ENCODE data around the gene ALG6.
"Not testable (repeated sequence)": the region's sequence is repeated elsewhere in the genome, so short reads cannot be mapped to it uniquely, and the experiment has no call there.

ALG6 gene

DNA sequence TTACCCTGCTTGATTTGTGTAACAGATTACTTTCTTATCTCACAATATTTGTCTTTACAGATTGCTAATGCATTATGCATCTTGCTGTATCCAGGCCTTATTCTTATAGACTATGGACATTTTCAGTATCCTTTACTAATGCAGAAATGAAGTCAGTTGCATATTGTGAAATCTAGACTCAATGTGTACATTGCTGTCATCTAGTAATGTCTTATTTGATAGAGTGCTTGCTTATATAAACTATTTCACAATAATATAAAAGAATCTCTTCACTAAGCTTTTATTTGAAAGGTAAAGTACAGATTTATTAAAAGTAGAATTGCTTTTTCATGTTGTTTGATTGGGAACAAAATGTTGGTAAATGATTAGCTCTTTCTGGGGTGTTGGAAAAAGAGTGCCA lies 39.6 kb downstream of the ALG6 start:
- FAIRE-seq = no peak
- DNase-seq (ENCODE audit: insufficient read length, low spot score) = no peak

DNA sequence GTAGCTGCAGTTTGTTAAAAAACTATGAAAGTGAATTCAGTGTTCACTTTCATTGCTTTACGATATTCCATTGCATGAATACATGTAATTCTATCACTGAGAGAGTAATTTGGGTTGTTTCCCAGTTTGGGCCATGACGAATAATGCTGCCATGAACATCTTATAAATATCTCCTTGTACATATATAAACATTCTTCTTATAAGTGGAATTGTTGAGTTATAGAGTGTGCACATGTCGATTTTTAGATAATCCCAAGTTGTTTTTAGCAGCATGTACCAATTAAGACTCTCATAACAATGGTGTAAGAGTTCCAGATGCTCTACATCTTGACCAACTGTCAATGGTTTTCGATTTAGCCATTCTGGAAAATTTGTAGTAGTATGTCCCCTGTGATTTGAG lies 40.9 kb downstream of the ALG6 start:
- DNase-seq (ENCODE audit: insufficient read length, low spot score) (no peak), FAIRE-seq (no peak)

DNA sequence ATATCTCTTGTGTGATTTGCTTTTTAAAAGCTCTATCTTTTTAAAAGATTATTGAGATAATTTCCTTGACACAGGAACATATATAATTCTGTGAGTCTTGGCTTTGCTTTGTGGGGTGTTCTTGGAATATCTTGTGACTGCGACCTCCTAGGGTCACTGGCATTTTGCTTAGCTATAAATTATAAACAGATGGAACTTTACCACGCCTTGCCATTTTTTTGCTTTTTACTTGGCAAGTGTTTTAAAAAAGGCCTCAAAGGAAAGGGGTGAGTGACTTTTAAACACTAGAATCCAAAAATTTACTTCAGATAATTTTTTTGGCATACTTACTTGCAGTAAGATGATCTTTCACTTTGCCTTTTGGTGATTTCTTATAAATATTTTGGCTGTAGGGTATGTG lies 43.6 kb downstream of the ALG6 start:
- DNase-seq (ENCODE audit: insufficient read length, low spot score) (no peak), FAIRE-seq (no peak)

DNA sequence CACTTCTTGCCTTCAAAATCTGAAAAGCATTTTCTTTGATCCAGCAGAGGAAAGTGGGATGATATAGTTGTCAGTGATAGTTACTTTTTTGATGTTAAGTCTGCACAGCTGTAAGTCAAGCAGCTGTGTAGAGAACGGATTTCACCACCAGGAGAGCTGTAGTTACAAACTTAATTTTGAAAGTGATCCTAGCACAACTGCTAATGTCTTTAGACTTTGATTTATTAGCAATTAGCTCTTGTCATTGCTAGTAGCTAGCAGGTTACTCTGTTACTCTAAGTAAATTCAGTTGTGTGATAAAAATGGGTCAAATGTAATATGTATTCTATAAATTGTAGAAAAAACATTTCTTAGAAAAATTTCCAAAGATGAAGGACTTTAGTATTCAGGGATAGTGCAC lies 46.0 kb downstream of the ALG6 start:
- DNase-seq (ENCODE audit: insufficient read length, low spot score) = no peak
- no peak for FAIRE-seq

DNA sequence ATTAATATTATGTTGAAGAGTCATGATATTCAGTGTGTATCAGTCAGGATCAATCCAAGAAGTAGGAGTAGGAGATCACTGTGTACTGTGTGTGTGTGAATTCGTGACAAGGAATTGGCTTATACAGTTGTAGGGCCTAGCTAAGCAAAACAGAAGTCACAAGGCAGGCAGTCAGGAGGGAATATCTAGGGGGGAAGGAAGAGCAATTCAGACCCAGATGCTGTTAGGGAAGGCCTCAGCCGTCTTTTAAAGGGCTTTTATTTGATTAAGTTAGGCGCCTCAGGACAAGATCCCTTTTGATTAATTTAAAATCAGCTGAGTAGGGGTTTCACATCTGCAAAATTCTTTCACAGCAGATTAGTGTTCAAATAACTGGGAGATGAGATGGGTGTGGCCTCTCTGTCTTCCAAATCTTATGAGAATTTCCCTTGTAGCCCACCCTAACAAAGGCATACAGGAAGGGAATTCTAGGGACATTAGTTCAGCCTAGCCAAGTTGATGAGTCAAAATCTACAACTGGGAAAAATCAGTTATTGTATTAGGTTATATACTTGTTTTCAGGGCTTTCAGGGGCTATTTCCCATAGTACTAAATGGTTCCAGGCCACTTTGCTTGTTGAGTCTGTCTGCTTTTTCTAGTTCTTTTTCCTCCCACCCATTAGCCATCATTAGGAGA lies 47.4 kb downstream of the ALG6 start:
- FAIRE-seq = no peak
- no peak for DNase-seq (ENCODE audit: insufficient read length, low spot score)

DNA sequence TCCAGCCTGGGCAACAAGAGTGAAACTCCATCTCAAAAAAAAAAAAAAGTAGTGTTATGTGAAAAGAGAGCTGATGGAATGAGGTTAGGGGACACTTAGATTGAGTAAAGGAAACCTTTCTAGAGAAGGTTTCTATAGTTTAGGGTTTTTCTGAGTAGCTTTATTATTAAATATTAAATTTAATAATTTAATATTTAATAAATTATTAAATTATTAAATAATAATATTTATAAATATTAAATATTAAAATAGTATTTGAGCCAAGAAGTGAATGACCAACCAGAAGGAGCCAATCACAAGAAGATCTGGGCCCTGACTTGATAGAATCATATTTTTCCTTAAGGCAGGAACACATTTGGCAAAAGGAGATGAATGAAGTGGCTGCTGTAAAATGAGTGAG lies 50.7 kb downstream of the ALG6 start:
- DNase-seq (ENCODE audit: insufficient read length, low spot score) = no peak
- FAIRE-seq = no peak

DNA sequence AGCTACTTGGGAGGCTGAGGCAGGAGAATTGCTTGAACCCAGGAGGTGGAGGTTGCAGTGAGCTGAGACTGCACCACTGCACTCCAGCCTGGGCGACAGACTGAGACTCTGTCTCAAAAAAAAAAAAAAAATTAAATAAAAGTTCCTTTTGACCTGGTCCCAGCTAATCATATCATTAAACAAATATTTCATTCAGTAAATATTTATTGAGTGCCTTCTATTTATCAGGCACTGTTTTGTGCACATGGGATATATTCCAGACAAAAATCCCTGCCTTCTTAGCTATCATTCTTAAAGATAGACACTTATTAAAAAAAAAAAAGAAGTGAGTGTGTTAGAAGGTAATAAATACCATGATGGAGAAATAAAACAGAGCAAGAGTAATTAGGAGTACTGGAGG lies 53.3 kb downstream of the ALG6 start:
- not testable (repeated sequence) for DNase-seq (ENCODE audit: insufficient read length, low spot score); FAIRE-seq

DNA sequence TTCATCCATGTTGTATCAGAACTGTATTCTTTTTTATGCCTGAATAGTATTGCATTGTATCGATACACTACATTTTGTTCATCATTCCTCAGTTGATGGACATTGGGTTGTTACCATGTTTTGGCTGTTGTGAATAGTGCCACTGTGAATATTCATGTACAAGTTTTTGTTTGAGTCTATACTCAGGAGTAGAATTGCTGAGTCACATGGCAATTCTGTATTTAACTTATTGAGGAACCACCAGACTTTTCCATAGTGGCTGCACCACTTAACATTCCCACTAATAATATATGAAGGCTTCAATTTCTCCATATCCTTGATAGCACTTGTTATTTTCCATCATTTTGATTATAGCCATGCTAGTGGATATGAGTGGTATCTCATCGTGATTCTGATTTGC lies 56.2 kb downstream of the ALG6 start:
- no peak for DNase-seq (ENCODE audit: insufficient read length, low spot score)
- FAIRE-seq = no peak

DNA sequence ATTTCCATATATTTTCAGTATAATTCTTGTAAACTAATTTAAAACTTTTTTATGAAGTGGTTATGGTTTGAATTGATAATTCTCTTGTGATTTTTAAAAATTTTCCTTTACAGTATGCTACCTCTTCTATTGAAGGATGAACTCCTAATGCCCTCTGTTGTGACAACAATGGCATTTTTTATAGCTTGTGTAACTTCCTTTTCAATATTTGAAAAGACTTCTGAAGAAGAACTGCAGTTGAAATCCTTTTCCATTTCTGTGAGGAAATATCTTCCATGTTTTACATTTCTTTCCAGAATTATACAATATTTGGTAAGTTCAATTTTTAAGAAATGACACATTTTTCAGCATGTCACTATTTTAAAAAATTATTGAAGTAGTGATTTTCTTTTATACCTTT lies 61.4 kb downstream of the ALG6 start:
- peak; percentile 42 for FAIRE-seq
- DNase-seq (ENCODE audit: insufficient read length, low spot score) = no peak

DNA sequence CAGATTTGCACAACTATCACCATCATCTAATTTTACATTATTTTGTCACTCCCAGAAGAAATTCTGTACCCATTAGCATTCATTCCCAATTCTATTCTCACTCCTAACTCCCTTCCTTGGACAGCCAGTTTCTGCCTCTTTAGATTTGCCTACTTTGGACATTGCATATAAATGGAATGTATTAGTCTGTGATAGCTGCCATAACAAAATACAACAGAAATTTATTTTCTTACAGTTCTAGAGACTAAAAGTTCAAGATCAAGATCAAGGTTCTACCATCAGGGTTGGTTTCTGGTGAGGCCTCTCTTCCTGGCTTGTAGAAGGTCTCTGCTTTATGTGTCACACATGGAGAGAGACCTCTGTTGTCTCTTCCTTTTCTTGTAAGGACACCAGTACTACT lies 61.9 kb downstream of the ALG6 start:
- no peak for DNase-seq (ENCODE audit: insufficient read length, low spot score)
- FAIRE-seq = no peak

DNA sequence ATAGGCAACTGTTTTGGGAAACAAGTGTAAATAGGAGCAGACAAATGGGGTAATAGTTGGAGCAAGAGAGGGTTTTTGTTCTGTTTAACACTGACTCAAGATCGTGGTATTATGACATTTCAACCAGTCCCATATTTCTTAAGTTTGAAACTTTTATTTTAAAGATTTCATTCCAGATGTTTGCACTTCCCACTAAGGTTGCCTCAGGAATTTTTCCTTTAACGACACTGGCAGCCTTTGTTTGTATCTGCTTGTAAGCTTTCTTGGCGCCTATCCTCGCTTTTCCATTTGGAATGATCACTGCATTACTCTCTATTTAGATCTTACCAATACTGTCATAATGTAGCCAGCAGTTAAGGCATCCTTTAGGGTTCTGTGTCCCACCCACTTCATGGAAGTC lies 67.7 kb downstream of the ALG6 start:
- FAIRE-seq (no peak), DNase-seq (ENCODE audit: insufficient read length, low spot score) (no peak)

DNA sequence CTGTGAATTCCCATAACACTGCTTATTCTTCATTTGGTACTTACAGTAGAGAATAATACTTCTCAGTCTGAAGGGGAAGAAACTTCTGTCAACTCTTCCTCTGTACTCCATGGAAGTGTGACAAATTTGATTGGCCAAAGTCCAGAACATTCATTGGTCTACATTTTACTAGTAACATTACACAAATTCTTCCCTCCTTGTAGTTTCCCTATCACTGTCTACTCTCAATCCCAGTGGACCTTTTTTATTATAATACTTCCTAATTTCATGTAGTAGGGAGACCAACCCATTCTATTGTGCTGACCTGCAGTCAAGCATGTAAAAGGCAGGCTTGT lies 74.7 kb downstream of the ALG6 start:
- FAIRE-seq = no peak
- DNase-seq (ENCODE audit: insufficient read length, low spot score) = no peak

DNA sequence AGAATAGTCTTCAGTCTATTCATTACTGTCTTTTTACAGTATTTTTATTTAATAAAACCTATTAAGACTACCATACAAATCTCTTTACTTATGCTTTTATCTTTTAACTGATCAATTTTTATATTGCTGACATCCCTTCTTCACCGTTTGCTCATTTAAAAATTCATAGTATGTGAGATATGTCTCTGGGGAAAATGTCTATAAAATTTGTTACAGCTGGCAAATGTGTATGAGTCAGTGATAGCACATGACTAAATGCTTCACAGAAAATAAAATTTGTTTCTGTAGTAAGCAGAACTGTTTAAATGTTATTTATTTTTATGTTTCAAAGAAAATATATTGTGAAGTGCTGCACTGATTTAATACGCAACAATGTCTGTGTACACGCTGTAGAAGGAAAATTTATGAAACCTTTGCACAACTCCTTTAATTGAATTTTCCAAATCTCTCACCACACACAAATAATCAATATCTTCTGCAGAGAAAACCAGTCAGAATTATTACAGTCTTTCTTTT lies 81.4 kb downstream of the ALG6 start:
- DNase-seq (ENCODE audit: insufficient read length, low spot score) = no peak
- FAIRE-seq = no peak

DNA sequence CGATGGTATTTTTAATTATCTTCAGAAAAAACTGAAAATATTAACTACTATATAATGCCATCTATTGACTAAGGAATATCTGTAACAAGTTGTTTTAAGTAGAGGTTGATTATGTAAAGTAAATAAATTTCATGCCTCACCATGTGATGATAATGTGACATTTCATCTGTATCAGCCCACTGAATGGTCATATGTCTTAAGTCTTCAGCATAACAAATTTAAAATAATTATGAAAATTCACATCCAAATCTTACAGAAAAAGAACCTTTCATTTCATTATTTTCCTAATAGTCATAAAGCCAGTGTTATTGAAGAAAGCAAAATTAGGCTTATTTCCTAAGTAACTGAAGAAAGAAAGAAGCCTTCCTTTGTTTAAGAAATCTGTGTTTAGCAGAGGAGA lies 83.0 kb downstream of the ALG6 start:
- FAIRE-seq = no peak
- DNase-seq (ENCODE audit: insufficient read length, low spot score) = no peak

DNA sequence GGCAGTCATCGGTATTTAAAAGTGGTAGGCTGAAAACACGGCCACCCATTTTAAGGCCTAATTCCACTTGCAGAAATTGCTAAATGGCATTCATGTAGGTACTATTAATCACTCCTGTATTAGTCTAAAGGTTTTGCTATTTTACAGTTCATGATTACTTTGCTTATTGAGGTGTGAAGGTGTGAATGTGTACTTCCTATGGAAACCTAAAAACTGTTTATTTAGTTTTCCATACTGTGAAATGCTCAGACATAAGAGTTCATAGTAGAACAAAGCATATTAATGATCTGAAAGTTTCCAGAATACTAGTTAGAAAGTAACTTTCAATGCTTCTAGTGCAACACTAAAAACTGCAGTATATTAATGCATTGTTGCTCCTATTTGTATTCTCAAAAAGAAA lies 85.8 kb downstream of the ALG6 start:
- FAIRE-seq = peak; percentile 79
- DNase-seq (ENCODE audit: insufficient read length, low spot score) = no peak

DNA sequence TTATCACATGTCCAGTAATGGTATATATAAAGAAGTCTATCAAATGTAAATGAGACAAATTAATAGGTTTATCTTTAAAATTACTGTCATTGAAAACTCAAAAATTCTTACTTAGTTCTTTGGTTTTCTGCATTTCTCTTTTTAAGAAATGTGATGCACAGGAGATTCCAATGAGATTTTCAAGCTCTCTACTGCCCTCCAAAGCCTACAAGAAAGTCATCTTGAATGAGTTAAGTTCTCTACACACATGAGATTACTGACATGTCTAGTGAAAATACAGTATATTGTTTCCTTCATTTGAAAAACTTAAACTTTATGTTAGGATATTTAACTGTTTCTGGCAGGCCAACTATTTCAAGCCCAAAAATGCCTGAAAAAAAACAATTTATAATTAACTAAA lies 86.8 kb downstream of the ALG6 start:
- FAIRE-seq (peak; percentile 14), DNase-seq (ENCODE audit: insufficient read length, low spot score) (no peak)

DNA sequence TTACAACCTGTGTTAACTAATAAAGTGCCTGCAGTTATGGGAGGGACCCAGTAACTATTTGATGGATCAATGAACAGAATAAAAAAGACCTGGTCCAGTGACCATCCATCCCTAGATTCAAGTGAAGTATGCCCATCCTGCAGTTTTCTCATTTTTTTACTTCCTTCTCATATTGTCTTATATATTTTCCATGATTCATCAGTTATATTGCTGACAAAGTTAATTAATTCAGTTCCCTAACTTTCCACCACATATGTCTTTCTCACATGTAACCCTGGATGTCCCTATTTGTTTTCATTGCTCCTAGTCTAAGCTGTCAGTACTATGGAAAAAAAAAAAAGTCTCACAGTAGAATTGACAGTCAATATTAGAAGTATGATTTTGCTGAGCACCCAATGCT lies 91.3 kb downstream of the ALG6 start:
- no peak for FAIRE-seq
- no peak for DNase-seq (ENCODE audit: insufficient read length, low spot score)

DNA sequence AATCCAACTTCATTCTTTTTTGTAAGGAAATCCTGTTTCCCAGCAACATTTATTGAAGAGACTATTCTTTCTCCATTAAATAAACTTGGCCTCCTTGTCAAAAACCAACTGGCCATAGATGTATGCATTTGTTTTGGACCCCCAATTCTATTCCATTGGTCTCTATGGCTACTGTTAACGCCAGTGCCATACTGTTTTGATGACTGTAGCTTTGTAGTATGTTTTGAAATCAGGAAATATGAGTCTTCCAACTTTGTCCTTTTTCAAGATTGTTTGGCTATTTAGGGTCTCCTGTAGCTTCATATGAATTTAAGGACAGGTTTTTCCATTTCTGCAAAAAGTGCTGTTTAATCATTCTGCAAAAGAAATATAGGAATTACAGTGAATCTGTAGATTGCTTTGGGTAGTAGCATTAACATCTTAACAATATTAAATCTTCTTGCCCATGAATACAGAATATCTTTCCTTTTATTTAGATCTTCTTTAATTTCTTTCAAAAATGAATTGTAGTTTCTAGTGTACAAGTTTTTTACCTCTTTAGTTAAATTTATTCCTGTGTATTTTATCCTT lies 94.3 kb downstream of the ALG6 start:
- DNase-seq (ENCODE audit: insufficient read length, low spot score) = no peak
- FAIRE-seq = no peak

DNA sequence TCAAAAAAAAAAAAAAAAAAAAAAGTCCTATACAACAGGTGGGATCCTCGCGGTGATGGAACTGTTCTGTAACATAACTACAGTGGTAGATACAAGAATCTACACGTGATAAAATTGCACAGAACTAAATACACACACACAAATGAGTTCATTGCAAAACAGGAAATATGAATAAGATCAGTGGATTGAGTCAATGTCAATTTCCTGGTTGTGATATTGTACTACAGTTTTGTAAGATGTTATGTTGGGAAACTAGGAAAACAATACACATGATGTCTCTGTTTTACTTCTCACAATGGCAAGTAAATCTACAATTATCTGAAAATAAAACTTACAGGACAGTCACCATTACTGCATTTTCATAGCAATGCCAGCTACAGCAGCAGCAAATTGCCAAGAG lies 95.8 kb downstream of the ALG6 start:
- no peak for DNase-seq (ENCODE audit: insufficient read length, low spot score)
- no peak for FAIRE-seq

DNA sequence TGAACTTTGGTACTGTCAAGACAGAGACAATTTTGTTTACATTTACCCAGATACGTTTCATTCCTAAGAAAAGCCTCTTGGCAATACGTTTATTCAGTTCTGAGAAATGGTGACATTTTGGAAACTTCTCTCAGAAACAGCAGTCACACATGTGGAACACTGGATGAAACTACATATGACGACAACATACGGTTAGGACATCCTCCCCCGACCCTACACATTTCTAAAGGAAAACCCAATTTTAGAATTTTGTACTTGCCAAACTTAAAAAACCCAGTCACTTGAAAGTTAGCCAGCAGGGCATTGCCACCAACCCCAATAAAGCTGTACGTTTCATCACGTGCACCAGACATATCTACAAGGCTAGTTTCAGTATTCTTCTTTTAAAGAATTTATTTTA lies 98.8 kb downstream of the ALG6 start:
- no peak for FAIRE-seq

DNA sequence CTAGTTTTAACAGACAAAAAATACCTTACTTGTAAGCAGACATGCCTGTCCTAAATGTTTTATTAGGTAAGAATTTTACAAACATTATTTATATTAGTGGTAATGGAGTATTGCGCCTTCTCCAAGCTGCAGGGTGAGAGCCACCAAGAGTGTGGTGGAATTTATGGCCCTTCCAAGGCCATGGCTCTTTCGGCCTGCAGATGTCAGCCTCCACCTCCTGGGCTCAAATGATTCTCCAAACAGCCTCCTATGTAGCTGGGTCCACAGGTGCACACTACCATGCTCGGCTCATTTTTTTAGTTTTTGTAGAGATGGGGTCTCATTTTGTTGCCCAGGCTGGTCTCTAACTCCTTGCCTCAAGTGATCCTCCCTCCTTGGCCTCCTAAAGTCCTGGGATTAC lies 99.3 kb downstream of the ALG6 start:
- DNase-seq (ENCODE audit: insufficient read length, low spot score) = no peak
- FAIRE-seq = no peak

More for the DNA sequence above, 98.8 kb downstream of the ALG6 start:
- DNase-seq (ENCODE audit: insufficient read length, low spot score) = no peak

DNA sequence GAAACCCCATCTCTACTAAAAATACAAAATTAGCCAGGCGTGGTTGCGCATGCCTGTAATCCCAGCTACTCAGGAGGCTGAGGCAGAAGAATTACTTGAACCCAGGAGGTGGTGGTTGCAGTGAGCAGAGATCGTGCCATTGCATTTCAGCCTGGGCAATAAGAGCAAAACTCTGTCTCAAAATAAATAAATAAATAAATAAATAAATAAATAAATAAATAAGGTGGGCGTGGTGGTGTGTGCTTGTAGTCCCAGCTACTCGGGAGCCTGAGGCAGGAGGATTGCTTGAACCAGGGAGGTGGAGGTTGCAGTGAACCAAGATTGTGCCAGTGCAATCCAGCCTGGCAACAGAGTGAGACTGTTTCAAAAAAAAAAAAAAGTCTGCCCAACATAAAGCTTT lies 101.3 kb downstream of the ALG6 start:
- FAIRE-seq = not testable (repeated sequence)

DNA sequence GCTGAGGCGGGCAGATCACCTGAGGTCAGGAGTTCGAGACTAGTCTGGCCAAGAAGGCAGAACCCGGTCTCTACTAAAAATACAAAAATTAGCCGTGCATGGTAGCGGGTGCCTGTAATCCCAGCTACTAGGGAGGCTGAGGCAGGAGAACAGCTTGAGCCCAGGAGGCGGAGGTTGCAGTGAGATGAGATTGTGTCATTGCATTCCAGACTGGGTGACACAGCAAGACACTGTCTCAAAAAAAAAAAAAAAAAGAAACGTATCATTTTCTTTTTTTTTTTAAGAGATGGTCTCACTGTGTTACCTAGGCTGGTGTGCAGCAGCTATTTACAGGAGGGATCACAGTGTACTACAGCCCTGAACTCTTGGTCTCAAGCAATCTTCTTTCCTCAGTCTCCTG lies 108.3 kb downstream of the ALG6 start:
- no peak for FAIRE-seq
- no peak for DNase-seq (ENCODE audit: insufficient read length, low spot score)

More for the DNA sequence above, 101.3 kb downstream of the ALG6 start:
- not testable (repeated sequence) for DNase-seq (ENCODE audit: insufficient read length, low spot score)

Measured in GM19239 (cell line).